OCI-LY3 (cell line): ENCODE measurements around the gene HINT3.

ENCODE experiments used
- EZH2phosphoT487 ChIP-seq: fragments of 200-600 bp; shearing (Covaris generic); IDR thresholded peaks from 2 replicates; pipeline ENCODE4 v1.6.1; 2018; ENCODE audit warnings: antibody characterized with exemption, mixed run types, low read depth
- TF ChIP-seq, protein P1 (sequence below): fragments of 200-600, 300-600 bp; sonication (generic); IDR thresholded peaks from 2 replicates; pipeline ENCODE4 v1.5.1; 2014; ENCODE audit warnings: antibody characterized with exemption, low read length, low read depth

DNA sequence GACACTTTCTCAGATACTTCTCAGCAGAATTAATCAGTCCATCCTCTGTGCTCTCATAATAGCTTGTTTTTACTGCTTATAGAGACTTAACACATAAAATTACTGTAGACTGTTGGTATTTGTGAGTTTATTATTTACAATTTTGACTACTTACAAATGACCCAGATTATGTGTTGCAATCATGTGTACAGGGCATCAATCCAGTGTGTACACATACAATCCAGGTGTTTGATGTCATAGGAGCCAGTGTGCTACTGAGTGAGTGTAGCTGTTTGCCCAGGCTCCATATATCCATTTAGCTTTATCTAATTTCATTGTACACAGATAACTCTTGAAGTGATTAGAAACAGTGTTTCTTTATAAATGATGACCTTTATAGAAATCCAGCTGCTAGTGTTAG is 61.1 kb downstream of the HINT3 start:
- TF ChIP-seq, protein P1, sequence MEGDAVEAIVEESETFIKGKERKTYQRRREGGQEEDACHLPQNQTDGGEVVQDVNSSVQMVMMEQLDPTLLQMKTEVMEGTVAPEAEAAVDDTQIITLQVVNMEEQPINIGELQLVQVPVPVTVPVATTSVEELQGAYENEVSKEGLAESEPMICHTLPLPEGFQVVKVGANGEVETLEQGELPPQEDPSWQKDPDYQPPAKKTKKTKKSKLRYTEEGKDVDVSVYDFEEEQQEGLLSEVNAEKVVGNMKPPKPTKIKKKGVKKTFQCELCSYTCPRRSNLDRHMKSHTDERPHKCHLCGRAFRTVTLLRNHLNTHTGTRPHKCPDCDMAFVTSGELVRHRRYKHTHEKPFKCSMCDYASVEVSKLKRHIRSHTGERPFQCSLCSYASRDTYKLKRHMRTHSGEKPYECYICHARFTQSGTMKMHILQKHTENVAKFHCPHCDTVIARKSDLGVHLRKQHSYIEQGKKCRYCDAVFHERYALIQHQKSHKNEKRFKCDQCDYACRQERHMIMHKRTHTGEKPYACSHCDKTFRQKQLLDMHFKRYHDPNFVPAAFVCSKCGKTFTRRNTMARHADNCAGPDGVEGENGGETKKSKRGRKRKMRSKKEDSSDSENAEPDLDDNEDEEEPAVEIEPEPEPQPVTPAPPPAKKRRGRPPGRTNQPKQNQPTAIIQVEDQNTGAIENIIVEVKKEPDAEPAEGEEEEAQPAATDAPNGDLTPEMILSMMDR: no peak
- no peak for TF ChIP-seq EZH2phosphoT487
